Measurements from ENCODE around the gene TMEM184B. TPM values are rescaled to one million over a fixed set of nuclear protein-coding genes. Genes with fewer than 3 reads are reported as not detected.

Gene TMEM184B
- total RNA-seq, 3 donors from 2014 or later = 30.6 to 49.5 (median 42.4) TPM

DNA sequence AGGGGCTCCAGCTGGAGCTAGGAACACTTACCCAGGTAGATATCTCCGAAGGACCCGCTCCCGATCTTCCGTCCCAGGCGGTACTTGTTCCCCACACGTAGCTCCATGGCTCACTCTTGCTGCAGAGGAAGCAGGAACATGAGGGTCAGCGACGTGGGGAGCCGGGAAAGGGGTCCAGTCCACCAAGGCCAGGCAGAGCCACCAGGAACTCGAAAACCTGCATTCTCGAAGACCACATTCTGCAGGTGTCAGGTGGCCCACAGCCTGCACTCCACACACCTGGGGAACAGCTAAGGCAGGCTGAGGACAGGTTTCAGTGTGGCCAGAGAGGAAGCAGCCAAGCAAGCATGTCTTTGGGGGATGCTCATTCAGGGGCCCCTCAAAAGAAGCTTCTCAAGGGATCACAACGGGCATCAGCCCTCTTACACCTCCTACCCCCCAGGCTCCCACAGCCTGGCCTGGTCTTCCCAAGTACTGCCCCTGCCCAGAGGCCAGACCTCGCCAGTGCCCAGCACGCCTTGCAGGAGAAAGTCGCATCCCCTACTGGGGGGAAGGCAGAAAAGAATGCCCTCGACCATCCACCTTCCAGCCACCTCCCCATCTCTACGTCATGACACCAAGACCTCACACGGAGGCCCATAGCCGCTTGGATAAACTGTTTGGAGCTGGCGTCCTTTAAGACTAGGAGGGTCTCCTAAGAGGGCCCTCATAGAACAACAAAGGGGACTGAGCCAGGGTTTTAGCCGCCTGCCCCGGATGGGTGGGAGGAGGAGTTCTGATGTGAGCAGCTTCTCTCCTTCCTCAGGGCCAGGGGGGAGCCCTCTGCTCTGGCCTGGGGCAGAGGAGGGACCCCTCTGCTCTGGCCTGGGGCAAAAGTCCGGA, 41.5 kb upstream of the TMEM184B start:
- intact Hi-C loops (cut with DNase I; ENCODE audit: low total_unique reads) = loop anchor here (10.0 kb wide), 1 partner anchor 109 kb away; the partner anchor contains the start of gene MAFF
- H3K4me1 ChIP-seq = peaks cover 15 to 42% of the 10 kb centered on the region in 2 donors

DNA sequence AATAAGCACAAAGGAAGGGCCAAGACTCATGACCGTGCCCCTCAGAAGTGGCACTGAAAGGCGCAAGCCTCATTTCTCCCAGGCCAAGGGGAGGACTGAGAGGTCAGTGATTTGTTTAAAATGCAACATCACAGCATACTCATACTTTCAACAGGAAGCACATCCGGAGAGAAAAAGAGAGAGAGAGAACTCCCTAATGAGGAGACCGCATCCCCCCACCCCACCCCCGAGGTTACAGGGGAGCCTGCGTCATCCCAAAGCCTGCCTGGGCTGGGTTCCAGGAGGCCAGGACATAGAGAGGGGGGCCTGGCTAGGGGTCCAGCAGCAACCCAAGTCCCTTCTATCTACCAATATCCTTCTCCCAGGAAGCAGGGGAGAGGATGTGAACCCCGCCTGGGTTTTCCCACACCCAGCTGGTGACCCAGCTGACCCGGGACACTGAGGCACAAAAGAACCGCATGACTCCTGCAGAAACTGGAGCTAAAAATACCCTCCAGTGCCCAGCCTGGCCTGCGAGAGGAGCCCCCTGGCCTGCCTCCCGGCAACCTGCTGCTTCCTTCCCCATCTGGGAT, 40.7 kb upstream of the TMEM184B start:
- DNase-seq (ENCODE audit: low spot score in 2 of 2) = no peak
- Histone ChIP-seq H3K27me3 (no peaks in the 10 kb centered on the region), H3K36me3 (no peaks in the 10 kb centered on the region), H3K4me1 (peaks cover 17 to 46% of the 10 kb centered on the region in 2 donors), H3K4me3 (peak overlapping the region; percentile 81 to 94 (median 84)), H3K9me3 (no peaks in the 10 kb centered on the region), H3K27ac (peak overlapping the region; percentile 97 to 98)
- intact Hi-C loops (cut with DNase I; ENCODE audit: low total_unique reads) = loop anchor here (10.0 kb wide), 1 partner anchor 109 kb away; the partner anchor contains the start of gene MAFF
- TF ChIP-seq POLR2A (IDR thresholded peaks at IDR 0.05) (no peak), POLR2AphosphoS5 (IDR thresholded peaks at IDR 0.05) (peak in 1 of 3 donors; percentile 16)

More for the DNA sequence above, 41.5 kb upstream of the TMEM184B start:
- Histone ChIP-seq H3K27me3 (no peaks in the 10 kb centered on the region), H3K36me3 (no peaks in the 10 kb centered on the region), H3K9me3 (no peaks in the 10 kb centered on the region), H3K4me3 (peak overlapping the region; percentile 81 to 94 (median 84)), H3K27ac (peak overlapping the region; percentile 97 to 98)
- TF ChIP-seq POLR2A (IDR thresholded peaks at IDR 0.05) (no peak), POLR2AphosphoS5 (IDR thresholded peaks at IDR 0.05) (no peak)
- no peak for DNase-seq (ENCODE audit: low spot score in 2 of 2)

DNA sequence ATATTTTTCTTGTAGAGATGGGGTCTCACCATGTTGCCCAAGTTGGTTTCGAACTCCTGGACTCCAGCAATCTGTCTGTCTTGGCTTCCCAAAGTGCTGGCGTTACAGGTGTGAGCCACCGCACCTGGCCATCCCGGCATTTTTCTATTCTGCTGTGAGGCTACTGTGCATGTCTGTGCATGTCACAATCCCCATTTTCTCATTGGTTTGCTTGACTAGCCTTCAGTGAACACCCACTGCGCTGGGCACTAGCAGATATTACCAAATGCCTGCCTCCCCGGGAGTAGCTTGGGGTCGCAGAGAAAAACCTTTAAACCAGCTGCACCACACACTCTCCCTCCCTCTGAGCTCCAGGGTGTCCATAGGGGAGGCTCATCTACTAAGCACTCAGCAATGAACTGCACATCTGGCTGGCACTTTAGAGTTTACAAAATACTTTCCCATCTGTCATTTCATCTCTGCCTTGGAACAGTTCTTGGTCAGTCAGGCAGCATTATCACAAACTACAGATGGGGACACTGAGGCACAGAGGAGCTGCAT, 39.5 kb upstream of the TMEM184B start:
- Histone ChIP-seq H3K27me3 (no peaks in the 10 kb centered on the region), H3K36me3 (no peaks in the 10 kb centered on the region), H3K4me3 (peak overlapping the region in 1 of 3 donors; percentile 94), H3K4me1 (peaks cover 24 to 46% of the 10 kb centered on the region in 2 donors), H3K27ac (peak overlapping the region; percentile 97 to 98), H3K9me3 (no peaks in the 10 kb centered on the region)
- no peak for DNase-seq (ENCODE audit: low spot score in 2 of 2)
- TF ChIP-seq, protein P1, sequence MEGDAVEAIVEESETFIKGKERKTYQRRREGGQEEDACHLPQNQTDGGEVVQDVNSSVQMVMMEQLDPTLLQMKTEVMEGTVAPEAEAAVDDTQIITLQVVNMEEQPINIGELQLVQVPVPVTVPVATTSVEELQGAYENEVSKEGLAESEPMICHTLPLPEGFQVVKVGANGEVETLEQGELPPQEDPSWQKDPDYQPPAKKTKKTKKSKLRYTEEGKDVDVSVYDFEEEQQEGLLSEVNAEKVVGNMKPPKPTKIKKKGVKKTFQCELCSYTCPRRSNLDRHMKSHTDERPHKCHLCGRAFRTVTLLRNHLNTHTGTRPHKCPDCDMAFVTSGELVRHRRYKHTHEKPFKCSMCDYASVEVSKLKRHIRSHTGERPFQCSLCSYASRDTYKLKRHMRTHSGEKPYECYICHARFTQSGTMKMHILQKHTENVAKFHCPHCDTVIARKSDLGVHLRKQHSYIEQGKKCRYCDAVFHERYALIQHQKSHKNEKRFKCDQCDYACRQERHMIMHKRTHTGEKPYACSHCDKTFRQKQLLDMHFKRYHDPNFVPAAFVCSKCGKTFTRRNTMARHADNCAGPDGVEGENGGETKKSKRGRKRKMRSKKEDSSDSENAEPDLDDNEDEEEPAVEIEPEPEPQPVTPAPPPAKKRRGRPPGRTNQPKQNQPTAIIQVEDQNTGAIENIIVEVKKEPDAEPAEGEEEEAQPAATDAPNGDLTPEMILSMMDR (IDR thresholded peaks at IDR 0.05) = no peak
- TF ChIP-seq POLR2AphosphoS5 (IDR thresholded peaks at IDR 0.05) (no peak), POLR2A (IDR thresholded peaks at IDR 0.05) (no peak)
- intact Hi-C loops (cut with DNase I; ENCODE audit: low total_unique reads) = loop anchor here (10.0 kb wide), 1 partner anchor 108 kb away; the partner anchor contains the start of gene MAFF

DNA sequence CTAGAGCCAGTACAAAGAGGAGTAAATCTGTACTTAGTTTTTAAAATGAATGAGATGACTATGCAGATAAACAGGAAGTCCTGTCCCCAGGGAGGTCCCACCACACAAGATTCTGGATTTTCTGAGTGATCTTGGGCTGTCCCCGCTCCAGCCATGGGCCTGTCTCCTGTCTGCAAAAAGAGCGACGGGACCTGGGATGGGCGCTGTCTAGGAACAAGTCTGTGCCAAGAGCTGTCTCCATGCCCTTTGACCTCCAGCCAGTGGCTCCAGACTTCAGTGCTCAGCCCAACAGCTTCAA, 38.5 kb upstream of the TMEM184B start:
- Histone ChIP-seq H3K27me3 (no peaks in the 10 kb centered on the region), H3K36me3 (no peaks in the 10 kb centered on the region), H3K27ac (peak overlapping the region; percentile 97 to 98), H3K4me3 (peak overlapping the region in 1 of 3 donors; percentile 4), H3K4me1 (peaks cover 24 to 49% of the 10 kb centered on the region in 2 donors), H3K9me3 (no peaks in the 10 kb centered on the region)
- intact Hi-C loops (cut with DNase I; ENCODE audit: low total_unique reads) = loop anchor here (10.0 kb wide), 1 partner anchor 106 kb away; the partner anchor contains the start of gene MAFF
- no peak for DNase-seq (ENCODE audit: low spot score in 2 of 2)
- TF ChIP-seq, protein P1 (IDR thresholded peaks at IDR 0.05) = no peak
- TF ChIP-seq POLR2AphosphoS5 (IDR thresholded peaks at IDR 0.05) = no peak
- no peak for TF ChIP-seq POLR2A (IDR thresholded peaks at IDR 0.05)

DNA sequence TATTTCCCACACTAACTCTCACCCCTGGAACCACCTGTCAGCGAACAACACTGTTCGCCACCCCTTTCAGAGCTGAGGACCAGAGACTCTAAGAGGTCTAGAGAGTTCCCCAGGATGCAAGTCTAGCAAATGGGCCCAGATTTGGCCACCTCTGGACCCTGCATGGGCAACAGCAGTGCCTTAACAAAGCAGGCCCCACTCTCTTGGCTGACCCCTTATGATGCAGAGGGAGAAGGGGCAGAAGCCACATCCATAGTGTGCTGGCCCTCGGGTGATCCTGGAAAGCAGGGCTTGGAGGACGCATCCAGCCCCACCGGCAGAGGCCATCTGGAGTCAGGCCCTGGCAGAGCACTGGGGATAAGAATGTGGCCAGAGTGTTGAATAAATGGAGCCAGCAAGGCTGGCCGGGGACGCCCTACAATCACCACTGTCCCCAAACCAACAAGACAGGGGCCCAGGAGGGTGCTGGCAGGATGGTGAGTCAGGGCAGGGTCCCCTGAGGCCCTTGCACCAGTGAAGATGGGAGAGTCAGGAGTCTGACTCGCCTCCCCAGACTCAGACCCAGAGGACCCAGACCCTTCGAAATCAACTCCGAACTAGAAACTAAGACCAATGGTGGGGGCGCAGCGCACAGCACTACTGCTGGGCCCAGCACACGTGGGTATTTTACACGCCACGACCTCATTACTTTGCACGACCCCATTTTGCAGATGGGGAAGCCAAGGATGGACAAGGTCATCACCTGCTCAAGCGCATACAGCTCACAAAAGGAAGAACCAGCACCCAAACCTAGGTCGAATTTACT, 37.9 kb upstream of the TMEM184B start:
- intact Hi-C loops (cut with DNase I; ENCODE audit: low total_unique reads) = loop anchor here (10.0 kb wide), 1 partner anchor 106 kb away; the partner anchor contains the start of gene MAFF
- peak overlapping the region in 1 of 3 donors; percentile 8 for H3K4me3 ChIP-seq
- DNase-seq (ENCODE audit: low spot score in 2 of 2) = no peak

More for the DNA sequence above, 37.9 kb upstream of the TMEM184B start:
- no peaks in the 10 kb centered on the region for H3K9me3 ChIP-seq
- peak overlapping the region; percentile 97 to 98 for H3K27ac ChIP-seq
- no peaks in the 10 kb centered on the region for H3K27me3 ChIP-seq
- TF ChIP-seq, protein P1 (IDR thresholded peaks at IDR 0.05) = no peak
- TF ChIP-seq POLR2A (IDR thresholded peaks at IDR 0.05) = no peak
- no peak for TF ChIP-seq POLR2AphosphoS5 (IDR thresholded peaks at IDR 0.05)
- peaks cover 24 to 54% of the 10 kb centered on the region in 2 donors for H3K4me1 ChIP-seq
- H3K36me3 ChIP-seq = no peaks in the 10 kb centered on the region
